Cardiac muscle cell (in vitro differentiated cells and primary cell): Measurements from ENCODE around the gene SLC46A1. TPM values are rescaled to one million over a fixed set of nuclear protein-coding genes. Genes with fewer than 3 reads are reported as not detected.

Experiments
- DNase-seq, 2 donors: peaks; one replicate each; pipeline versions ENCODE4 v3.0.0 to v3.0.0-alpha.2; 2010 to 2017; ENCODE audit warnings: low read depth in 1 of 2, low spot score in 1 of 2
- H3K27ac ChIP-seq: fragments of 200-600 bp; sonication (generic); 2 replicates; pipeline ENCODE4 v1.5.1; 2016
- H3K27me3 ChIP-seq: fragments of 200-600 bp; sonication (generic); 2 replicates; pipeline ENCODE4 v1.6.0; 2016; ENCODE audit warnings: control low read depth
- H3K36me3 ChIP-seq: fragments of 200-600 bp; sonication (generic); 2 replicates; pipeline ENCODE4 v1.5.1; 2016; ENCODE audit warnings: control low read depth
- H3K4me1 ChIP-seq: fragments of 200-600 bp; sonication (generic); 2 replicates; pipeline ENCODE4 v1.8.1; 2017; ENCODE audit warnings: low read depth, mild to moderate bottlenecking, mixed run types
- H3K4me3 ChIP-seq: fragments of 200-600 bp; sonication (generic); 2 replicates; pipeline ENCODE4 v1.5.1; 2016; ENCODE audit warnings: mild to moderate bottlenecking
- H3K9me3 ChIP-seq: fragments of 200-600 bp; sonication (generic); 2 replicates; pipeline ENCODE4 v1.5.1; 2017; ENCODE audit warnings: low read depth, mild to moderate bottlenecking, control low read depth
- polyA plus RNA-seq: library from polyadenylated mRNA; unstranded; fragments of >200 nt; fragmentation: Nextera tagmentation; extraction: Ambion mirVana; gene quantifications from 2 replicates; pipeline ENCODE4 v1.2.1, GENCODE V29; 2016
- total RNA-seq: library from RNA; depleted of rRNA; stranded (reverse); fragments of >200 nt; gene quantifications from 2 replicates; pipeline ENCODE4 v1.2.3, GENCODE V29; 2016
- TF ChIP-seq, protein P1 (sequence below): IDR thresholded peaks from 2 replicates; pipeline ENCODE4 v1.5.1; 2012; ENCODE audit warnings: low read depth, mild to moderate bottlenecking, low read length

SLC46A1 gene
- total and polyA plus RNA-seq, 2 experiments from 2014 or later, result 8.4 to 11.6 TPM

DNA sequence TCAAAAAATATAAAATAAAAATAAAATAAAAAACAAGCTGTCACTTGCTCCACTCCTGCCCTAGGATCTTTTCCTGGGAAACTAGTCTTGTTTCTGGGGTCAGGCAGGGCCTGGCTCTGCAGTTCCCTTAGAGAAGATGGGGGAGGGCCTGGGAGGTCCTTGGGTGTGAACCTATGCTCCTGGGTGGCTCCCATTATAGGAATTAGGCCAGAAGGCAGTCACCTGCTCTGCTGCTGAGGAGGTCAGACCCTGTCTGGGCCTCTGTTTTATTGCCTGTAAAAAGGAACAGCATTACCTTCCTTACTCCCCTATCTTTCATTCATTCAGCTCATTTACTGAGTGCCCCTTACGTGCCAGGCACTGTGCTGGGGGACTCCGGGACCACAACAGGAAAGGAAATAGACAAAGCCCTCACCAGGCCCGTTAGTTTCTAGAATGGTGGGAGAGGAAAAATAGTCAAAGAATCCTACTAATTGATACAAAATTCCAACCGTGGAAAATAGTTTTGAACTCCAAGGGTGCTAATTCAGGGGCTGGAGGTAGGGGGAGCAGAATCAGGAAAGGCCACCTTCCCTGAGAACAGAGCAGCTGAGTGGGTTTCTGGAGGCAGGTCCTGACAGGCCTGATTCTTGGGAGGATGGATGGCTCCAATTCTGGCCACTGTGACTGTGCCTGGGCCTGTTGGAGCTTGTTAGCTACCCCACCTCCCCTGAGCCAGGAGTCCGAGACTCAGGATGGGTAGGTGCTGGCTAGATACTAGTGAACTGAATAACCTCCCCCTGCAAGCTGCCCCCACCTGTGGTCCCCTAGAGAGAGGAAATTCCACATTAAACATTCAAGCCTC, 1.3 kb upstream of the SLC46A1 start:
- Histone ChIP-seq H3K36me3 (no peaks in the 10 kb centered on the region), H3K4me1 (no peaks in the 10 kb centered on the region), H3K27me3 (no peaks in the 10 kb centered on the region), H3K27ac (no peak overlapping the region), H3K9me3 (no peaks in the 10 kb centered on the region), H3K4me3 (no peak overlapping the region)
- TF ChIP-seq, protein P1, sequence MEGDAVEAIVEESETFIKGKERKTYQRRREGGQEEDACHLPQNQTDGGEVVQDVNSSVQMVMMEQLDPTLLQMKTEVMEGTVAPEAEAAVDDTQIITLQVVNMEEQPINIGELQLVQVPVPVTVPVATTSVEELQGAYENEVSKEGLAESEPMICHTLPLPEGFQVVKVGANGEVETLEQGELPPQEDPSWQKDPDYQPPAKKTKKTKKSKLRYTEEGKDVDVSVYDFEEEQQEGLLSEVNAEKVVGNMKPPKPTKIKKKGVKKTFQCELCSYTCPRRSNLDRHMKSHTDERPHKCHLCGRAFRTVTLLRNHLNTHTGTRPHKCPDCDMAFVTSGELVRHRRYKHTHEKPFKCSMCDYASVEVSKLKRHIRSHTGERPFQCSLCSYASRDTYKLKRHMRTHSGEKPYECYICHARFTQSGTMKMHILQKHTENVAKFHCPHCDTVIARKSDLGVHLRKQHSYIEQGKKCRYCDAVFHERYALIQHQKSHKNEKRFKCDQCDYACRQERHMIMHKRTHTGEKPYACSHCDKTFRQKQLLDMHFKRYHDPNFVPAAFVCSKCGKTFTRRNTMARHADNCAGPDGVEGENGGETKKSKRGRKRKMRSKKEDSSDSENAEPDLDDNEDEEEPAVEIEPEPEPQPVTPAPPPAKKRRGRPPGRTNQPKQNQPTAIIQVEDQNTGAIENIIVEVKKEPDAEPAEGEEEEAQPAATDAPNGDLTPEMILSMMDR, result no peak
- peak in 1 of 2 donors; percentile 14 for DNase-seq

DNA sequence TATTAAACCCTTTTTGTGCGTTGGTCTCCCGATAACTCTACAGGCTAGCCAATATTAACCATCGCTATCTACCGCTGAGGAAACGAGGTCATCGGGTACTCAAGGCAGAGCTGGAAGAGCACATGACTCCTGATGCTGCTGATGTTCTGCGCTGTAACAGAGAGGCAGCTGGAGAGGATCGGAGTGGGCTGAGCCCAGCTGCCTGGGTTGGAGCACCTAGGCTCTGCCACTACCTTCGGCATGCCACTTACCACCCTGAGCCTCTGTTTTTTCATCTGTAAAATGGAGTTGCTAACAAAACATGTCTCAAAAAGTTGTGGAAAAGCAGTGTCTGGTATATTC, 432 bp upstream of the SLC46A1 start:
- no peak for DNase-seq
- no peaks in the 10 kb centered on the region for H3K4me1 ChIP-seq
- TF ChIP-seq, protein P1, result no peak

DNA sequence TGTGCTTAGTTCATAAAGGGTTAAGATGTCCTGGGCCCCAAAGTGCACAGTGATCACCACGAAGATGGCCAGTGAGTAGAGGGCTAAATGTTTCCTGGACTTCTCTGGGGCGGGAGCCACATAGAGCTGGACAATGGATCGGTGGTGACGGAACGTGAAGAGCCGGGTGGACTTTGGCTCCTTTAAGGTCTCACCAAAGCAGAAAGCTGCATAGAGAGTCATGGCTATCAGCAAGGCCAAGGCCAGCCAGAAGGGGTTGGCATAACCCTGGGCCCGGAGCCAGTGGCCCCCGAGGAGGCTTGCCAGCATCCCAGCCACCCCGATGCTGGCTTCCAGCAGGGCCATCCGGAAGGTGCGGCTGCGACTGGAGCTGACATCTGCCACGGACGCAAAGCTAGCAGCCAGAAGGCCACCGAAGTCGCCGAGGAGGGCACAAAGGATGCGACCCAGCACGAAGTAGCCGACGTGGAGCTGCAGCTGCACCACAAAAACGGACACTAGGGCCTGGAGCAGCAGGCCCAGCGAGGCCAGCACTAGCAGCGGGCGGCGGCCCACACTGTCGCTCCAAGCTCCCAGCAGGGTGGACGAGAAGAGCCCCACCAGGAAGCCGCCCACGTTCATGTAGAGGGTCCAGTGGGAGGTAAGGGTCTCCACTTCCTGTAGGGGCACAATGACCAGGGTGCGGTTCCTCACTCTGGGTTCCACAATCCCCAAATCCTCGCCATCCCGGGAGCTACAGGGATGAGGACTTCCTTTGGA, 1.0 kb downstream of the SLC46A1 start:
- Histone ChIP-seq H3K36me3 (no peaks in the 10 kb centered on the region), H3K4me1 (no peaks in the 10 kb centered on the region), H3K27me3 (no peaks in the 10 kb centered on the region), H3K9me3 (no peaks in the 10 kb centered on the region), H3K4me3 (peak overlapping the region; percentile 46), H3K27ac (no peak overlapping the region)
- TF ChIP-seq, protein P1, result no peak
- no peak for DNase-seq

More for the DNA sequence above, 432 bp upstream of the SLC46A1 start:
- no peak overlapping the region for H3K27ac ChIP-seq
- H3K4me3 ChIP-seq, result peak overlapping the region; percentile 46
- H3K36me3 ChIP-seq, result no peaks in the 10 kb centered on the region
- H3K9me3 ChIP-seq, result no peaks in the 10 kb centered on the region
- no peaks in the 10 kb centered on the region for H3K27me3 ChIP-seq

DNA sequence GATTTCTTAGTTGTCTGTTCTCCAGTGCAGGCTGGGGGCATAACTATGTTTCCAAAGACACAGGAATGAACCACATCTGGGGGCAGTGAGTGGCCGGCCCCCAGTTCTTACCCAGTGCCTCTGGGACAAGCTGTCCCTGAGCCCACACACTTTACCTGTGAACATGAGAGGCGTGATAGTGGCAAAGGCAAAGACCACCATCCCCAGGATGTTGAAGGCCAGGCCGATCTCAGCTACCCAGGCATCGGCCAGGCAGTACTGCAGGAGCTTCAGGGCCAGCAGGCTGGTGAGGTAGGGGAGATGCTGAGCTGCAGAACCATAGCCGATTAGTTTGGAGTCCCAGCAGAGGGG, 1.6 kb downstream of the SLC46A1 start:
- TF ChIP-seq, protein P1, result no peak
- Histone ChIP-seq H3K27me3 (no peaks in the 10 kb centered on the region), H3K4me1 (no peaks in the 10 kb centered on the region), H3K9me3 (no peaks in the 10 kb centered on the region), H3K27ac (no peak overlapping the region), H3K4me3 (no peak overlapping the region), H3K36me3 (no peaks in the 10 kb centered on the region)
- DNase-seq, result no peak

DNA sequence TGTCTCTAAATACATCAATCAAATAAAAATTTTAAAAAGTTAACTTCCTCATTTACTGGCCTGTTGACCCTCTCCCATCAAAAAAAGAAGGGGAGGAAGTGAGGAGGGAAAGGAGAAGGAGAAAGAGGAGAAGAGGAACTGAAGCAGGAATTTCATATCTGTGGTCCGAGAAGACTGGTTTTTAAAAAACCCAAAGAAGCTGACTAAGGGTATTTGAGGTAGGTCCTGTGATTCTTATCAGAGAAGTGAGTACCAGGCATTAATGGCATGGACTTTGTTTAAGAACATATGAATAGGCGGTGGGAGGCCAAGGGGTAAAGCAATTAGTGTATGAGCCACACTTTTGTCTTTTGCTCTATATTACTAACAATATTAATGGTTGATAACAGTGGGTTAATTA, 2.0 kb downstream of the SLC46A1 start:
- DNase-seq, result no peak
- no peak overlapping the region for H3K27ac ChIP-seq
- no peaks in the 10 kb centered on the region for H3K27me3 ChIP-seq
- H3K4me1 ChIP-seq, result no peaks in the 10 kb centered on the region
- no peaks in the 10 kb centered on the region for H3K9me3 ChIP-seq
- TF ChIP-seq, protein P1, result no peak
- no peaks in the 10 kb centered on the region for H3K36me3 ChIP-seq
- no peak overlapping the region for H3K4me3 ChIP-seq
